Psoas muscle (tissue), 8 donors: ENCODE data around the gene MICAL1. TPM values are rescaled to one million over a fixed set of nuclear protein-coding genes. Genes with fewer than 3 reads are reported as not detected.

Experiments used
- ATAC-seq, 4 donors: fragments of 200-7000 bp; cut with Tn5 transposase; one replicate each; pipeline ENCODE4 v1.9.1; 2020; ENCODE audit warnings: moderate library complexity in 3 of 4, mild to moderate bottlenecking in 2 of 4
- DNase-seq, 2 donors: peaks; one replicate each; pipeline ENCODE4 v3.0.0-alpha.2; 2020
- H3K27ac ChIP-seq: fragments of 200-600 bp; one replicate; pipeline ENCODE4 v1.8.0; 2022
- H3K27me3 ChIP-seq, 3 donors: fragments of 200-600 bp in 1 of 3; one replicate each; pipeline versions ENCODE4 v1.6.1 to v1.8.0; 2013 to 2022; ENCODE audit warnings: low read length in 2 of 3, mild to moderate bottlenecking in 2 of 3, moderate library complexity in 1 of 3; ENCODE audit not compliant: insufficient read depth in 3 of 3
- H3K36me3 ChIP-seq, 2 donors: fragments of 200-600 bp in 1 of 2; one replicate each; pipeline versions ENCODE4 v1.6.1 to v1.8.0; 2013 to 2022; ENCODE audit warnings: low read depth in 1 of 2, mild to moderate bottlenecking in 1 of 2, moderate library complexity in 1 of 2; ENCODE audit not compliant: insufficient read depth in 1 of 2
- H3K4me1 ChIP-seq: fragments of 200-600 bp; one replicate; pipeline ENCODE4 v1.8.0; 2022
- H3K4me3 ChIP-seq: fragments of 200-600 bp; one replicate; pipeline ENCODE4 v1.8.0; 2022; ENCODE audit warnings: mild to moderate bottlenecking
- H3K9me3 ChIP-seq: fragments of 200-600 bp; one replicate; pipeline ENCODE4 v1.8.0; 2022
- WGBS, 3 donors: extraction: QIAGEN DNeasy Blood & Tissue Kit; methylation state at CpG; one replicate each; pipeline versions ENCODE4 v1.1.6 to v1.1.7; 2013; 5-methylcytosine and 5-hydroxymethylcytosine counted together
- intact Hi-C, 2 donors: fragments of 100-400 bp; cut with DNase I; formaldehyde crosslinking; loops; one replicate each; pipeline versions ENCODE4 v1.11.0 to v1.14.2; 2022
- polyA plus RNA-seq, 3 donors: library from polyadenylated mRNA; stranded (reverse); fragments of 200-250 nt; gene quantifications; one replicate each; pipeline ENCODE4 v1.2.3, GENCODE V29; 2013
- total RNA-seq, 4 donors: library from RNA; stranded (reverse); fragmentation: NEBNext Ultra II Directional in 2 of 4; extraction: Animal tissue kit (Norgen Biotek cat#: 25700) in 2 of 4; gene quantifications; one replicate each; pipeline versions ENCODE4 v1.2.1 to v1.2.4, GENCODE V29; 2021 to 2023
- TF ChIP-seq, protein P1 (sequence below): fragments of 200-600 bp; IDR thresholded peaks from one replicate; pipeline ENCODE4 v1.8.0; 2022; ENCODE audit warnings: antibody characterized with exemption
- donor health status: healthy with polysubstance abuse.
- donor health status: DM: no; HTN: no; CAD: no; lungs with moderate emphysema.
- donor health status: Bipolar disorder and iron deficiency.
- donor health status: healthy.
- donor health status: DM: yes; HTN: yes; CAD: no.
- donor health status: DM: no; HTN: no; CAD: no.
- donor health status: DM: no; HTN: no; CAD: no.
- donor health status: DM: yes; HTN: yes; CAD: no.

The MICAL1 gene
- total and polyA plus RNA-seq, 7 donors, result 3.1 to 9.4 (median 6.2) TPM

DNA sequence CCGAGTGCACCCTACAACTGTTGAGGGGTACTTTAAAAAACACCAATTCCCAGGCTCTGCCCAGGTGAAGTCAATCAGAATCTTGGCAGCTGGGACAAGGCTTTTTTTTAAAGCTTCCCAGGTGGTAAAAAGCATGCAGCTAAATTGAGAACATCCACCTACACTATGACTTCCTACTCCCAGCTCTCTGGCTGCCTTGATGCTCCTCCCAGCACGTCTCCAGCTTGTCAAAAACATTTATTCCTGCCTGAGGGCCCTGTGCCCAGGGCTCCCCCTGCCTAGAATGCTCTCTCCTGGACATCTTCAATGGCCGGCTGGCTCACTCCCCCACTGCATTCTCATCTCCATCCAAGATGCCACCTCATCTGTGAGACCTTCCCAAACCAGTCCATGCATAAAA, 17.5 kb upstream of the MICAL1 start:
- Histone ChIP-seq H3K4me3 (no peak overlapping the region), H3K36me3 (peaks cover 9 to 97% of the 10 kb centered on the region in 2 donors), H3K27me3 (no peaks in the 10 kb centered on the region), H3K4me1 (no peaks in the 10 kb centered on the region), H3K27ac (no peak overlapping the region), H3K9me3 (no peaks in the 10 kb centered on the region)
- intact Hi-C loops, result no loop called here
- WGBS, 3 donors, result 84 to 94% (median 91%) methylated on average over 3 of the region's 3 CpGs
- DNase-seq (no peak), ATAC-seq (no peak)
- TF ChIP-seq, protein P1, sequence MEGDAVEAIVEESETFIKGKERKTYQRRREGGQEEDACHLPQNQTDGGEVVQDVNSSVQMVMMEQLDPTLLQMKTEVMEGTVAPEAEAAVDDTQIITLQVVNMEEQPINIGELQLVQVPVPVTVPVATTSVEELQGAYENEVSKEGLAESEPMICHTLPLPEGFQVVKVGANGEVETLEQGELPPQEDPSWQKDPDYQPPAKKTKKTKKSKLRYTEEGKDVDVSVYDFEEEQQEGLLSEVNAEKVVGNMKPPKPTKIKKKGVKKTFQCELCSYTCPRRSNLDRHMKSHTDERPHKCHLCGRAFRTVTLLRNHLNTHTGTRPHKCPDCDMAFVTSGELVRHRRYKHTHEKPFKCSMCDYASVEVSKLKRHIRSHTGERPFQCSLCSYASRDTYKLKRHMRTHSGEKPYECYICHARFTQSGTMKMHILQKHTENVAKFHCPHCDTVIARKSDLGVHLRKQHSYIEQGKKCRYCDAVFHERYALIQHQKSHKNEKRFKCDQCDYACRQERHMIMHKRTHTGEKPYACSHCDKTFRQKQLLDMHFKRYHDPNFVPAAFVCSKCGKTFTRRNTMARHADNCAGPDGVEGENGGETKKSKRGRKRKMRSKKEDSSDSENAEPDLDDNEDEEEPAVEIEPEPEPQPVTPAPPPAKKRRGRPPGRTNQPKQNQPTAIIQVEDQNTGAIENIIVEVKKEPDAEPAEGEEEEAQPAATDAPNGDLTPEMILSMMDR, result no peak

DNA sequence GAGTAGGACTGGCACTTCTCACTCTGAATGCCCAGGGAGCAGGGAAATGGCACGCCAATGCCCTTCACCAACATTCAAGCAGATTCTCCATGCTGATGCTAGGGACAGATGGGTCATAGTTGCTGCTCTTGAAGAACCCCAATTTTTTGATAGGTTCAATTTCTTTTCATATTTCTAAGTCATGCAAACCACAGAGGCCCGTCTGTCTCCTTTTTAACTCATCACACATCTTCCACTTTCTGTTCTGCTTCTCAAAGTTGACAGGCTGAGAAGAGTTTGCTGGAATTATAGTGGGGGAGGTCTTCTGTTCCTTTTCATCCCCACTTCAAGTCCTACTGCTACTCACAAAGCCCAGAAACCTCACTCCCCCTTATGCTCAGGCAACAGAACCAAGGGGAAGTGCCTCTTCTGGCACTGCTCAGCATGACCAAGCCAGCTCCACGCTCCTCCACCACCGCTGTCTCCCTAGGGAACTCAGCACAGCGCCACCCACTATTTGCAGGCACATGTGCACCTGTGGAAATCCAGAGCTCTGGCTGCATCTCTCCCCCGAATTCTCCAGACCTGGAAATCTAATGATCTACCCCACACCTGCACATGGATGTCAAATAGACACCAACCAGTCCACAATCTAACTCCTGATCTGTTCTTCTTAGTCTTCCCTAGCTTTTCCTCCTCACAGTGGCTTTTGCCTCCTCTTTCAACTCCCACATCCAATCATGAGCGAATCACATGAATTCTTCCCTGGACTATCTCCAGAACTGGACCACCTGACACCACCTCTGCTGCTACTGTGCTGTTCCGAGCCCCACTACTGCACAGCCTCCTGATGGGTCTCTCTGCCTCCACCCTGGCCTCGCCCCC, 16.8 kb upstream of the MICAL1 start:
- Histone ChIP-seq H3K27ac (no peak overlapping the region), H3K36me3 (peaks cover 8 to 98% of the 10 kb centered on the region in 2 donors), H3K27me3 (no peaks in the 10 kb centered on the region), H3K9me3 (no peaks in the 10 kb centered on the region), H3K4me3 (no peak overlapping the region), H3K4me1 (no peaks in the 10 kb centered on the region)
- intact Hi-C loops, result no loop called here
- 86 to 92% (median 89%) methylated on average over 9 of the region's 9 CpGs for WGBS, 3 donors
- no peak for ATAC-seq
- DNase-seq, result no peak
- TF ChIP-seq, protein P1, result no peak

DNA sequence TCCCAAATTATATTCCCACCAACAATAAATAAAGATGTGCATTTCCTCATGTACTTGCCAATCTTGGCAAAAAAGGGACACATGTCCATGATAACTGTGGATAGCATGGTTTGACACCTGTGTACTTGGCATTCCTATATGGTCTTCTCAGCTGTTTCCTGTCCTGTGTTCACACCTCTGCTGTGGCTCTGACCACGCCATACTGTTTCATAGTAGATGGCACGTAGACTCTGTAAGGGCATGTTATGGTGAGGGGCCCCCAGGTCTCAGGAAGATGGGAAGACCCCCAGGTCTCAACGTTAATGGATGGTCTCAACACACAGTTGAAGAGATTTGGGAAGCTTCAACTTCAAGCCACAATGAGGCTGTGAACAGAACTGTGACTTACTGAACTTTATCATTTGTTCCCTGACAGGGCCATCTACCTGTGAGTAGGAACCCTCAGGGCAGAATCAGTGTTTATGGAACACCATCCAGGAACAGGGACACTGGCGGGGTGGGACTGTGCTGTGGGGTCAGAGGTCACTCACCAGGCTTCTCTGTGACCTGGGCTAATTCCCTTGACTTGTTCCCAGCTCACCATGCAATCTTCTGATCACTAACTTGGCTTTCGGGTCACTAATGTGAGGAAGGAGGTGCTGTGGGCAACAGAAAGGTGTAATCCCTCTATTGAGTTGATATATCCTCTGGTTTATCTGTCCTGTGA, 15.7 kb upstream of the MICAL1 start:
- H3K27ac ChIP-seq, result no peak overlapping the region
- peaks cover 3% of the 10 kb centered on the region for H3K4me1 ChIP-seq
- DNase-seq, result no peak
- TF ChIP-seq, protein P1, result no peak
- peaks cover 9 to 100% of the 10 kb centered on the region in 2 donors for H3K36me3 ChIP-seq
- no peak overlapping the region for H3K4me3 ChIP-seq
- no peaks in the 10 kb centered on the region for H3K27me3 ChIP-seq
- intact Hi-C loops, result no loop called here
- WGBS, 3 donors, result 91 to 98% (median 92%) methylated on average over 5 of the region's 5 CpGs
- H3K9me3 ChIP-seq, result no peaks in the 10 kb centered on the region
- no peak for ATAC-seq

DNA sequence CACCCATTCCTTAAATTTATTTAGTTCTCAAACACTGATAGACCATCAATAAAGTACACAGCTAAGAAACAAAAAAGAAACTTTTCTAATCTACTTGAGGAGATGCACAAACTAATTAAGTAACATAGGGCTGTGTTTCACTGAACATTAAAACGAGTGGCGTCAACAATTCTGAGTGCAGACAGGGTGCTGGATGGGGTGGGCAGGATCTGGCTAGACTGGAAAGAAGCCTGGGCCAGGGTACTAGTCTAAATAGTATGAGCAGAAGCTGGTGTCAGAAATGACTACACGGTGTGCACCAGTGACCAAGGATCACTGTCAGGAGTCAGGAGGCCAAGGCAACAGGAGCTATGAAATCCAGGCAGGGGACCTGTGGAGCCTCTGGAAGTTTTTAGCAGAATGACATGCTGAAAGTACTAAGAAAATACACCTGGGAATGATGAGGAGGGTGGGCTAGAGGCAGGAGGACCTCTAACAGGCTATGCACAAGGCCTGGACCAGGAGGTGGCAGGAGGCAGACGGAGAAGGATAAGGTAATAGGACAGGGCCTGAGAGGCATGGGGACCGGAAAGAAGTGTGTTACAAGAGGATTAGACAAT, 14.1 kb upstream of the MICAL1 start:
- H3K9me3 ChIP-seq, result no peaks in the 10 kb centered on the region
- 87 to 88% (median 88%) methylated on average over 5 of the region's 5 CpGs for WGBS, 3 donors
- H3K4me1 ChIP-seq, result peaks cover 12% of the 10 kb centered on the region
- H3K27me3 ChIP-seq, result no peaks in the 10 kb centered on the region
- H3K4me3 ChIP-seq, result no peak overlapping the region
- TF ChIP-seq, protein P1, result no peak
- DNase-seq, result no peak
- H3K27ac ChIP-seq, result no peak overlapping the region
- no peak for ATAC-seq
- intact Hi-C loops, result no loop called here
- peaks cover 12 to 100% of the 10 kb centered on the region in 2 donors for H3K36me3 ChIP-seq
